GM19193 (cell line): ENCODE measurements around the gene NSD2.

Experiments used
- POLR2A ChIP-seq: IDR thresholded peaks from 4 replicates; pipeline ENCODE4 v1.6.1; 2011; ENCODE audit not compliant: insufficient read depth, insufficient read length; ENCODE audit errors: extremely low read depth

Gene NSD2

GRCh38 chr4:1975880-1976279 lies 104.7 kb downstream of the NSD2 start:
- no peak for TF ChIP-seq POLR2A

- TF ChIP-seq POLR2A: no peak
Observed at GRCh38 chr4:1976416-1977352, 105.5 kb downstream of the NSD2 start.

GRCh38 chr4:1978226-1978625 lies 107.0 kb downstream of the NSD2 start:
- no peak for TF ChIP-seq POLR2A

- no peak for TF ChIP-seq POLR2A
Observed at GRCh38 chr4:1978741-1979476, 107.7 kb downstream of the NSD2 start.

- no peak for TF ChIP-seq POLR2A
Observed at GRCh38 chr4:1979477-1980196, 108.4 kb downstream of the NSD2 start.

GRCh38 chr4:1980561-1981041 lies 109.4 kb downstream of the NSD2 start:
- no peak for TF ChIP-seq POLR2A

GRCh38 chr4:1981251-1982058 lies 110.3 kb downstream of the NSD2 start:
- no peak for TF ChIP-seq POLR2A

- no peak for TF ChIP-seq POLR2A
Observed at GRCh38 chr4:1982124-1983052, 111.2 kb downstream of the NSD2 start.

GRCh38 chr4:1983053-1983845 lies 112.1 kb downstream of the NSD2 start:
- no peak for TF ChIP-seq POLR2A

GRCh38 chr4:1983846-1984405 lies 112.7 kb downstream of the NSD2 start:
- TF ChIP-seq POLR2A: no peak

- no peak for TF ChIP-seq POLR2A
Observed at GRCh38 chr4:1984406-1985191, 113.4 kb downstream of the NSD2 start.
